K562 treated with DMSO at 1 percent for 4 hours (cell line): ENCODE measurements around the gene SSTR1. TPM values are rescaled to one million over a fixed set of nuclear protein-coding genes. Genes with fewer than 3 reads are reported as not detected.

Experiments used
- total RNA-seq: library from RNA; unstranded; fragments of 300-600 nt; gene quantifications from 2 replicates; pipeline ENCODE4 v1.2.3, GENCODE V29; 2022; ENCODE audit not compliant: insufficient read depth

Gene SSTR1, protein sequence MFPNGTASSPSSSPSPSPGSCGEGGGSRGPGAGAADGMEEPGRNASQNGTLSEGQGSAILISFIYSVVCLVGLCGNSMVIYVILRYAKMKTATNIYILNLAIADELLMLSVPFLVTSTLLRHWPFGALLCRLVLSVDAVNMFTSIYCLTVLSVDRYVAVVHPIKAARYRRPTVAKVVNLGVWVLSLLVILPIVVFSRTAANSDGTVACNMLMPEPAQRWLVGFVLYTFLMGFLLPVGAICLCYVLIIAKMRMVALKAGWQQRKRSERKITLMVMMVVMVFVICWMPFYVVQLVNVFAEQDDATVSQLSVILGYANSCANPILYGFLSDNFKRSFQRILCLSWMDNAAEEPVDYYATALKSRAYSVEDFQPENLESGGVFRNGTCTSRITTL
- total RNA-seq, result not detected in 2 replicates

DNA sequence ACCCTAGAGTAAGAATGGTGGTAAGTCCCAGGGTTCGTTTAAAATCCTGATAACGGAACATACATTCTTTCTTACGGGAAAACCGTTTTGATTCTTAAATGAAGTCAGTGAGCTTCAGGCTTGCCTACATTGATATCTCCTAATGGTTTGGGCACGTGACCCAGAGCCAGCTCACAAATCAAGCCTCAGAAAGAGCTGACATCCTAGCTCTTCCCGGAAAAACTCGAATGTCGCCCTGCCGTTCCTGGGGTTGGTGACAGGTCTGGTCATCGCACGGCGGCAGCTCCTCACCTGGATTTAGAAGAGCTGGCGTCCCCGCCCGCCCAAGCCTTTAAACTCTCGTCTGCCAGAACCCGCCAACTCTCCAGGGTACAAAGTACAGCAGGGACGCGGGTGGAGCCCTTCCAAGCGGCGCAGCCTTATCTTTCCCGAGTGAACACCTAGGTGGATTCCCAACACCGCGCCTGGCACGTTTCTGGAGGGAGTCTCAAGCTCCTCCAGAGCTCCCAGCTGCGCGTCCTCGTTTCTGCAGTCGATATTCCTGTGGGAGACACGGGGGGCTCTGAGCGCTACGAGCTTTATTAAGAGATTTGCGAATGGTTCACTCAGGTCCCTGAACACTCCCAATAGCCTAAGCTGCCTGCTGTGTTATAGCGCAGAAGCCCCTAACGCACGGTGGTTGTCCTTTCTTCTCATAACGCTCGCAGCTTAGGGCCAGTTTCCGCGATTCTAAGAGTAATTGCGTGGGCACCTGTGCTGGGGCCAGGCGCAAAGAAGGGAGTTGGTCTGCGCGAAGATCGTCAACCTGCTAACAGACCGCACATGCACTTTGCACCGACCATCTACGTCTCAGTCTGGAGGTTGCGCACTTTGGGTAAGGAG, at the start of gene SSTR1:
Gene SSTR1 (plus strand): TSS at position 169 of the 882 bp plus-strand sequence. CDS start 1,486 bp downstream, outside the sequence.

DNA sequence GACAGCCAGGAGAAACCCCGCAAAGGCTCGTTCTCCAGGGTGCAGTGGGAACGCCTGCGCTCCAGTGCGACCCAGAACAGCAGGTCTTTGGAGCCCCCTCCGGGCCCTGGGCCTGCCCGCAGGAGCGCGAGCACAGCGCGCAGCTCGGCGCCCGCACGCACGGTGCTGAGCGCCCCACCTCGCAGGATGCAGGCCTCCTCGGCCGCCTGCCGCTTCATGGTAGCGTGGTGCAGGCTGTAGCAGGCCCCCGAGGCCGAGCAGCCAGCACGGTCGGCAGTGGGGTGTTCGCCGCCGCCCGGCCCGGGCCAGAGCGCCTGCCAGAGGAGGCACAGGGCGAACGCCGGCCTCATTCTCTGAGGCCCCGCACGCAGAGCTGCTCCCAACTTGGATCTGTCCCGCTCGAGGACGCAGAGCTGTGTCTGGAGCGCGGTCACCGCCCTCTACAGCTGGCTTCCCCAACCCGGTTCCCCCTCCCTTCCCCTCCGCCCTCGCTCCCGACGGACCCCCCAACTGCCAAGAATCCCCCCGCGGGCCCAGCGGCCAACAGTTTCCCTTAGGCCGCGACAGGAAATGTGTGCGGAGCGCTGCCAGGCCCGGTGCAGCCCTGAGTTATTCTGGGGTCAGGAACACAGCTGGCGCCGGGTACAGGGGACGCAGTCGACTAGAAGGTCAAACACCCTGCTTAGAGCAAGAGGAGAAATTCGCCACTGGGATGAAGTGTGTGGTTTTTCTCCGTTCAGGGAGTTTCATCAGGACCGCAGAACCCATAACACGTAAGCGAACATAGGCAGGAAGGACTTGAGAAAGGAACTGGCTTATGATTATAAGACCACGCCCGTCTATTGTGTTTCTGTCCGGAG, 48.2 kb downstream of the SSTR1 start, which contains the start of gene CLEC14A:
Gene CLEC14A (minus strand): TSS at position 421 of the 860 bp plus-strand sequence. CDS start 71 bp downstream, at position 350.

Other genes with a start within 250 kb of the SSTR1 start
- gene CLEC14A, start 48.2 kb downstream of the SSTR1 start, total RNA-seq, result not detected in 2 replicates